ENCODE results near the gene PDE11A.

The PDE11A gene

GRCh38 chr2:177617849-177618248 is 454.7 kb downstream of the PDE11A start:
- no peak for DNase-seq

GRCh38 chr2:177616731-177617130 is 455.8 kb downstream of the PDE11A start:
- no peak for DNase-seq

GRCh38 chr2:177616066-177616465 is 456.5 kb downstream of the PDE11A start:
- no peak for DNase-seq

- DNase-seq = no peak
These were observed 459.9 kb downstream of the PDE11A start for GRCh38 chr2:177612659-177613058.

GRCh38 chr2:177611310-177611886 is 461.2 kb downstream of the PDE11A start:
- DNase-seq = no peak

GRCh38 chr2:177610813-177611212 is 461.8 kb downstream of the PDE11A start:
- DNase-seq = no peak

GRCh38 chr2:177606636-177607035 is 465.9 kb downstream of the PDE11A start:
- DNase-seq = no peak

- DNase-seq = no peak
These were observed 468.1 kb downstream of the PDE11A start for GRCh38 chr2:177604271-177605065.

- DNase-seq = no peak
These were observed 468.8 kb downstream of the PDE11A start for GRCh38 chr2:177603768-177604167.

GRCh38 chr2:177603181-177603580 is 469.4 kb downstream of the PDE11A start:
- no peak for DNase-seq

- no peak for DNase-seq
These were observed 469.9 kb downstream of the PDE11A start for GRCh38 chr2:177602611-177603164.

GRCh38 chr2:177600917-177601316 is 471.7 kb downstream of the PDE11A start:
- DNase-seq = no peak

GRCh38 chr2:177599956-177600355 is 472.6 kb downstream of the PDE11A start:
- DNase-seq = no peak

- DNase-seq = no peak
These were observed 473.4 kb downstream of the PDE11A start for GRCh38 chr2:177599139-177599688.

- no peak for DNase-seq
These were observed 474.0 kb downstream of the PDE11A start for GRCh38 chr2:177598326-177599138.

- DNase-seq = no peak
These were observed 474.8 kb downstream of the PDE11A start for GRCh38 chr2:177597759-177598158.

- no peak for DNase-seq
These were observed 475.7 kb downstream of the PDE11A start for GRCh38 chr2:177596866-177597265.

GRCh38 chr2:177595126-177595845 is 477.3 kb downstream of the PDE11A start:
- DNase-seq = no peak

- no peak for DNase-seq
These were observed 479.2 kb downstream of the PDE11A start for GRCh38 chr2:177593402-177593801.

GRCh38 chr2:177592945-177593344 is 479.6 kb downstream of the PDE11A start:
- no peak for DNase-seq

- DNase-seq = no peak
These were observed 480.2 kb downstream of the PDE11A start for GRCh38 chr2:177592397-177592796.

GRCh38 chr2:177589186-177589585 is 483.4 kb downstream of the PDE11A start:
- DNase-seq = no peak

All from NCI-H2107 (cell line).